Natural killer cell treated with Interleukin-12 subunit alpha and Interleukin-12 subunit beta and Interleukin-15 and Interleukin-18, amount 100 ng/mL, for 72 hours (primary cell): ENCODE data around the gene C1orf198. TPM values are rescaled to one million over a fixed set of nuclear protein-coding genes. Genes with fewer than 3 reads are reported as not detected.

ENCODE experiments used
- ATAC-seq, 2 donors: fragments of 150-1000 bp; cut with Tn5 transposase in 1 of 2; sonication (Bioruptor Pico), chemical (Tn5 transposase) in 1 of 2; 2 replicates each; pipeline ENCODE4 v1.10.0; 2021
- DNase-seq: peaks from one replicate; pipeline ENCODE4 v3.0.0; 2022; ENCODE audit warnings: low spot score
- H3K27ac Mint-ChIP-seq, 2 donors: 1 replicate in 1 of 2; 2 replicates in 1 of 2; pipeline ENCODE4 v1.8.0; 2022; ENCODE audit warnings: mixed read lengths in 2 of 2, mild to moderate bottlenecking in 1 of 2, moderate library complexity in 1 of 2
- H3K27me3 Mint-ChIP-seq, 2 donors: 1 replicate in 1 of 2; 2 replicates in 1 of 2; pipeline ENCODE4 v1.8.0; 2022; ENCODE audit warnings: mixed read lengths in 2 of 2
- H3K36me3 Mint-ChIP-seq: one replicate; pipeline ENCODE4 v1.8.0; 2022; ENCODE audit warnings: mixed read lengths
- H3K4me1 Mint-ChIP-seq, 2 donors: 1 replicate in 1 of 2; 2 replicates in 1 of 2; pipeline ENCODE4 v1.8.0; 2022; ENCODE audit warnings: low read depth in 2 of 2, mixed read lengths in 2 of 2, mild to moderate bottlenecking in 1 of 2
- H3K4me3 Mint-ChIP-seq: one replicate; pipeline ENCODE4 v1.8.0; 2022; ENCODE audit warnings: mixed read lengths
- H3K9me3 Mint-ChIP-seq: 2 replicates; pipeline ENCODE4 v1.8.0; 2022; ENCODE audit warnings: mixed read lengths
- total RNA-seq, 2 donors: library from RNA; stranded (reverse); gene quantifications; one replicate each; pipeline ENCODE4 v1.2.3, GENCODE V29; 2022

C1orf198 gene
- total RNA-seq, 2 donors from 2014 or later: 2.0 to 3.7 TPM

DNA sequence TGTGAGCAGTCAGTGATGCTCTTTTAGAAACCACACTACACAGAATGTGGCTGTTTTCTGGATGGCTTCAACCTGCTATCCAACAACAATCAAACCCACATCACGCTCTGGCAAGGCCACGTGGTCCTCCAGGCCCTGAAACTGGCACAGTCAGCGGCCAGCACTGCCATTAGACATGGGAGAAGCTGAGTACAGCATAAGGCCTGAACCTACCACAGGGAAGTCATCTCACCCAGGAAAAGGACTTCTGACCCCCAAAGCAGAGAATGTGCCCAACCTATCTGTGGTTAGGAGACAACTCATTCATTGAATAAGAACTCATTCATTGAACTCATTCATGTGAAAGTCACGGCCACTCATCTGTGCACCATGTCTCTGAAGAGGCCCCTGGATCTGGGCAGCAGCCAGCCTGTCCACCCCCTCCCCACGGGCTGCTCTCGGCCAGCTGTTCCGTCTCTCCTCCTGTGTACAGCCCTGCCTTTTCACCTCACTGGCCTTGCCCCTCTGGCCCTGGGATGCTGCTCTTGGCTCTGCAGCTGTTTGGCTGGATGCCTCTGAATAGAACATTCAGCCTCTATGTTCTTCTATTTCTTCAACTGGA, 41.1 kb downstream of the C1orf198 start:
- Mint-ChIP-seq H3K4me3 (no peak overlapping the region), H3K27me3 (peaks cover 4 to 16% of the 10 kb centered on the region in 2 donors), H3K4me1 (no peaks in the 10 kb centered on the region), H3K27ac (no peak overlapping the region), H3K9me3 (no peaks in the 10 kb centered on the region), H3K36me3 (no peaks in the 10 kb centered on the region)
- ATAC-seq (peak in 1 of 2 donors; percentile 4), DNase-seq (no peak)

DNA sequence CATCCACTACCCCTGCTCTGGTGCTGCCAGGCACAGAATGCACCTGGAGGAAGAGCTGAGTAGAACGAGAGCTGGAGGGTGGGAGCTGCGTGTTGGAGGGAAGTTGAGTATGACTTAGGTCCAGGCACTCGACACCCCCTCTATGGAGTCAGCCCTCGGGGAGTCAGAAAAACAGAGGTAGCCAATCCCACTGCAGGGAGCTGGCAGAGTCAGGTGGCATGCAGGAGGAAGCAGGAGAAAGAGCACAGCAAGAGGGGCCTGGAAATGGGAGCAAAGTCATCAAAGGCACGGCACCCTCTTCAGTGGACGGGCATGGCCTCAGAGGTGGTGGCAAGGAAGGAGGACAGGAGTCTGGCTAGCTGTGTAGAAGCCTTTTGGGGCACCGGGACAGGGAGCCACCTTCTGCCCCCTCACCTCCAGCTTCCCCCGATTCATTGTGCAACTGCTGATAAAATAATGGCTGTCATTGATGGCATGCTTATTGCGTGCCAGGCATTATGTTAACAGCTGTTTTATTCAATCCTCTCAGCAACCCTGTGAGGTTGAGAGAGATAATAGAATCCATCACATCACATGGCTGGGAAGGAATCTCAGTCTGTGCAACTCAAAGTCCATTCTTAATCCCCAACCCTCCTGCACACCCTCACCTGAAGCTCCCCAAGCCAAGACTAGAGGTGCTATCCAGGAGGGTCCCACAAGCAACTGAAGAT, 42.0 kb downstream of the C1orf198 start:
- Mint-ChIP-seq H3K4me3 (no peak overlapping the region), H3K27me3 (peaks cover 0 to 19% of the 10 kb centered on the region in 2 donors), H3K36me3 (no peaks in the 10 kb centered on the region), H3K9me3 (no peaks in the 10 kb centered on the region), H3K27ac (no peak overlapping the region), H3K4me1 (no peaks in the 10 kb centered on the region)
- DNase-seq (no peak), ATAC-seq (peak; percentile 24 to 46)

DNA sequence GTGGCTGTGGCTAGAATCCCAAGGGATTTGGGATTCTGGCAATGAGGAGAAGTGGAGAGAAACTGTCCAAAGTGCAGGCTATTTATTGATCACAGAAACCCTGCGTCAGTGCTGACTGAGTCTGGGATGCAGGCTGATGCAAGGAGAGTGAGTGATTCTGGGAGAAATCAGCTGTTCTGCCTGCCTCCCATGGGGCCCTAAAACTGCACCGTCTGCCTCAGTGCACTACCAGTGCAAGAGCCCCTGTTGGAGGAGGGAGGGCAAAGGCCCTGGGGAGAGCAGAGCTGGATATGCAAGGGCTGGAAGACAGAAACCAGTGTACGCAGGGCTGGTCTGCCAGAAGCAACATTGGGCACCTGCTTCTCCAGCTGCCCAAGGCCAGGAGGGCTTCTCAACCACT, 42.6 kb downstream of the C1orf198 start:
- no peaks in the 10 kb centered on the region for H3K4me1 Mint-ChIP-seq
- no peak overlapping the region for H3K4me3 Mint-ChIP-seq
- no peak overlapping the region for H3K27ac Mint-ChIP-seq
- no peaks in the 10 kb centered on the region for H3K36me3 Mint-ChIP-seq
- H3K9me3 Mint-ChIP-seq: no peaks in the 10 kb centered on the region
- peaks cover 2 to 20% of the 10 kb centered on the region in 2 donors for H3K27me3 Mint-ChIP-seq
- DNase-seq (no peak), ATAC-seq (peak; percentile 14 to 16)

DNA sequence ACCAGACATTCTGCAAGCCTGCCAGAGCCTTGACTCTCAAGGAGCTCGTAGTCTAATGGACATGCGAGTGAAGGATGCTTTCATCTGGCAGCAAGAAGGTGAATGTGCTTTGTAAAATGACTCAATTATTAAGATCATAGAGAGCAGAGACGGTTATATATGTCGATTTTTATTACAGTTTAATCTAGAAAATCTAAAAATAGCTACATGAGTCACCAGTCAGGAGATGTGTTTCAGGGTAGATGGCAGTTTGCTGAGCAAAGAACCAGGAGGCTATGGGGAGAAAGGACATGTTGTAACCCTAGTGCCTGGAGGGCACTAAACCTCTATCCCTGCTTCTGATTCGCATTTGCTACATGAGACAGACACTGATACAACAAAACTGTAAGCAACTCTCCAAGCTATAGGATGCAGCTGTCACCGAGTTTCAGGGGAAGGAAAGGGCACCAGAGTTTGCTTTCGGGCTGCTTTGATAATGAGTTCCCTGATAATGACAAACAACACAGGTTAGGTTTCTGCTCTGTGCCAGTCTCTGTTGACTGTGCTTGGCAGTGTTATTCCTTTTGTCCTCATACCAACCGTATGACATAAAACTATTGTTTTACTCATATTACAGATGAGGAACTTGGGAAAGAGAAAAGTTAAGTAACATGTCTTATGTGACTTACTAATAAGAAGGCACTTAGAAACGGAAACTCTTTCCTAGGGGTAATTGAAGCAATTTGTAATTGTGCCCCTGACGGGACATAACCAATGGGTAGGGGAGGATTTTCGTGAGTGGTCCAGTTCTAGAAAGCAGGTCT, 43.2 kb downstream of the C1orf198 start:
- H3K4me3 Mint-ChIP-seq: no peak overlapping the region
- peaks cover 3 to 21% of the 10 kb centered on the region in 2 donors for H3K27me3 Mint-ChIP-seq
- H3K36me3 Mint-ChIP-seq: no peaks in the 10 kb centered on the region
- H3K27ac Mint-ChIP-seq: no peak overlapping the region
- no peaks in the 10 kb centered on the region for H3K4me1 Mint-ChIP-seq
- no peak for DNase-seq
- no peak for ATAC-seq
- no peaks in the 10 kb centered on the region for H3K9me3 Mint-ChIP-seq

DNA sequence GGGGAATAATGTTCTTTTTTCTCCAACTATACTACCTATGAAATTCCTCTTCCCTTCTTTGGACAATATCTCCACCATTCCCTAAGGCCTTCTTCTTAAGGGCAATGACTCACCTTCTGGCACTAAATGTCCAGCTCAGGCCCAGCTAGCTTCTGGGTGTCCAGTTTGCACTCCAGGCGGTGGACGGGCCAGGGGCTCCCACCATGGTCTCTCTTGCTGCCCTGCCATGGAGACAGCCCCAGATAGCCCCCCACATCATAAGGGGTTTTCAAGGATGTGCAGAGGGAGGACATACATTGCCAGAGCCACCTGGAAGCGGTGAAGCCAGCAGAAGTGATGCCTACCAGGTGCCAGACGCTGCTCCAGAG, 43.8 kb downstream of the C1orf198 start:
- H3K4me1 Mint-ChIP-seq: no peaks in the 10 kb centered on the region
- no peaks in the 10 kb centered on the region for H3K36me3 Mint-ChIP-seq
- ATAC-seq (no peak), DNase-seq (no peak)
- H3K27me3 Mint-ChIP-seq: peaks cover 3 to 21% of the 10 kb centered on the region in 2 donors
- no peak overlapping the region for H3K27ac Mint-ChIP-seq
- no peak overlapping the region for H3K4me3 Mint-ChIP-seq
- H3K9me3 Mint-ChIP-seq: no peaks in the 10 kb centered on the region

DNA sequence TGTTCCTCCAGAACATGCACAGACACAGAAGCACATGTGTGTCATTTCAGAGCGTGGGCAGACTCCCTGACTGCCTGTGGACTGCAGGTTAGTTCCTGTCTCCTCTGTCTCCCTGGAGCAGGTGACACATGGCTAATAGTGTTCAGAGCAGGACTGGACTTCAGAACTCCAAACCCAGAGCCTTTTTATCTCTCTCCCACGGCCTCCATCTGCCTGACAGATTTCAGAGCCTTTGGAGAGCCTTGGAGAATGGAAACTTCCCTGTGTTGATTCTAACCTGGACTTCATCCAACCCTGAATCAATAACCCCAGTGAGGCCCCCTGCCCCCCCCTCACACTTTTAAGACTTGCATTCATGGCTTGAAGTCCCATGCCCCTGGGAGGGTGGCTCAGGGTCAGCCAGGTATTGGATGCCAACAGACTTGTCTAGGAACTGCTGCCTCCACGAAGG, 44.4 kb downstream of the C1orf198 start:
- Mint-ChIP-seq H3K4me3 (no peak overlapping the region), H3K27ac (no peak overlapping the region), H3K27me3 (peaks cover 3 to 21% of the 10 kb centered on the region in 2 donors), H3K4me1 (no peaks in the 10 kb centered on the region), H3K36me3 (no peaks in the 10 kb centered on the region), H3K9me3 (no peaks in the 10 kb centered on the region)
- ATAC-seq (no peak), DNase-seq (no peak)

DNA sequence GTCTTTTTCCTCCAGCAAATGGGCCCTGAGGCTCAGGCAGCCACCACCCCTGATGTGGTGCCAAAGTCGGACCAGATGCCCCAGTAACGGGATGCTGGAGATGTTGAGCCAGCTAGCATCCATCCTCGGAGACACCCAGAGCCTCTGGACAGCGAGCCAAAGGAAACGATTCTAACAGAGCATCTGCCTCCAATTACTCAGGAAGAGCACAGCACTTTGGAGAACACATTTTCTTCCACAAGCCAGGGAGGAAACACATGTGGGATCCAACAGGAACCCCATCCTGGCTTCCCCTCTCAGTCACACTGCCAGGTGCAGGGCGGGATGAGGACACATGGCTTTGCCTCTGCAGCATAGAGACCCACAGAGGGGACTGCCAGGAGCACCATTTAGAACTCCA, 44.9 kb downstream of the C1orf198 start:
- no peak for ATAC-seq
- DNase-seq: no peak
- H3K27me3 Mint-ChIP-seq: peaks cover 3 to 21% of the 10 kb centered on the region in 2 donors
- no peaks in the 10 kb centered on the region for H3K36me3 Mint-ChIP-seq
- no peak overlapping the region for H3K27ac Mint-ChIP-seq
- no peak overlapping the region for H3K4me3 Mint-ChIP-seq
- H3K4me1 Mint-ChIP-seq: no peaks in the 10 kb centered on the region
- H3K9me3 Mint-ChIP-seq: no peaks in the 10 kb centered on the region

DNA sequence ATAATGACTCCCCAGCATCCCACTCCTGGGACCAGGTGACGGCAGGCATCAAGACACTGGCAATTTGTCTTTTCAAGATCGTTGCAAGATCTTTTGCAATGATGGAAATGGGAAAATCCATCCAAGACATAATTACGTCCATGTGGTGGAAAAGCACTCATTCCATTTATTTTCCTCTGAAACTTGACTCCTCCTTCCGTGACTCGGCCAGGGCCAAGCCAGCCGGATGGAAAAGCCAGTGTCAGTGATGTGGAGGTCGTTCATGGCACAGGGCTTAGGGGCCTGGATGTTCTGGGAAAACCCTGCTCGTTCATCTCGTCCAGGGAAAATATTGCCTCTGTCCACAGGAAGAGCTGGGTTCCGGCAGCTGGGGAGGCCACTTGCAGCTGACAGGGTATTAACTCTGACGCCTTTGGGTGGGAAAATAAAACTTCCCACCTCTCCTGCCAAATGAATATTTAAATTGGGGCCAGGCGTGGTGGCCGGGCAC, 46.2 kb downstream of the C1orf198 start:
- no peak for DNase-seq
- Mint-ChIP-seq H3K27ac (no peak overlapping the region), H3K36me3 (no peaks in the 10 kb centered on the region), H3K27me3 (peaks cover 9 to 28% of the 10 kb centered on the region in 2 donors), H3K9me3 (no peaks in the 10 kb centered on the region), H3K4me1 (no peaks in the 10 kb centered on the region), H3K4me3 (no peak overlapping the region)
- ATAC-seq: no peak

DNA sequence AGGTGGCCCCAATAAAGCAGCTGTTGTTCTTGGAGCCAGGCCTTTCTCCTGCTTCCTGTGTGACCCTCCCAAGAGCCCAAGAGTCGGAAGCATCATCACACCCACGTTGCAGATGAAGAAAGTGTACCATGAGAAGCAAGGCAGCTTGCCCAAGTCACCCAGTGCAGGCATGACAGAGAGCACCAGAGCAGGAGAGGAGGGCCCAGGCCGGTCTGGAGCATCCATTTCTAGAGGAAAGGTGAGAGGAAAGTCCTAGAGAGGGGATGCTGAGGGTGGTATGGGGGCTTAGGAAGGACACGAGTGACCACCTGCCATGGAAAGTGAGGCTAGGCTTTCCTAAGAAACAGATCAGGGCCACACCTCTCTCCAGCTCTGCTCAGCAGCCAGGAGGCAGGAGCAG, 47.0 kb downstream of the C1orf198 start:
- no peaks in the 10 kb centered on the region for H3K4me1 Mint-ChIP-seq
- no peak for DNase-seq
- H3K27me3 Mint-ChIP-seq: peaks cover 9 to 29% of the 10 kb centered on the region in 2 donors
- H3K4me3 Mint-ChIP-seq: no peak overlapping the region
- no peak for ATAC-seq
- no peaks in the 10 kb centered on the region for H3K9me3 Mint-ChIP-seq
- H3K27ac Mint-ChIP-seq: no peak overlapping the region
- H3K36me3 Mint-ChIP-seq: no peaks in the 10 kb centered on the region

DNA sequence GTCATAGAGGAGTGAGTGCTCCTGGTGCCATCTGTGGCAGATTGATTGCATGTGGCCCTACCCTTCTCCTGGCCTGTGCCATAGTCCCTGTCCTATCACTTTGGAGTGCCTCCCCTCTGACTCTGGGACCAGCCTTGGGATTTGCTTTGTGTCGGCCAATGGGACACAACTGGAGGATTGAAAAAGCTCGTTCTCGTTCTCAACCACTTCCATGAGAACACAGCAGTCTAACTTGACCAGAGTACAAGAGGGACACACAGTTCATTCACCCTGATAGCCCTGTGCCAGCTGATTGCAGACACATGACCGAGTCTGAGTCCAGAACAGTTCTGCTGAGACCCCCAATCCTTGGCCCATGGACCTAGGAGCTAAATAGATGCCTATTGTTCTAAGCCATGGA, 47.8 kb downstream of the C1orf198 start:
- Mint-ChIP-seq H3K4me3 (no peak overlapping the region), H3K36me3 (no peaks in the 10 kb centered on the region), H3K4me1 (no peaks in the 10 kb centered on the region), H3K27ac (no peak overlapping the region), H3K9me3 (no peaks in the 10 kb centered on the region), H3K27me3 (peaks cover 10 to 26% of the 10 kb centered on the region in 2 donors)
- DNase-seq (no peak), ATAC-seq (no peak)

DNA sequence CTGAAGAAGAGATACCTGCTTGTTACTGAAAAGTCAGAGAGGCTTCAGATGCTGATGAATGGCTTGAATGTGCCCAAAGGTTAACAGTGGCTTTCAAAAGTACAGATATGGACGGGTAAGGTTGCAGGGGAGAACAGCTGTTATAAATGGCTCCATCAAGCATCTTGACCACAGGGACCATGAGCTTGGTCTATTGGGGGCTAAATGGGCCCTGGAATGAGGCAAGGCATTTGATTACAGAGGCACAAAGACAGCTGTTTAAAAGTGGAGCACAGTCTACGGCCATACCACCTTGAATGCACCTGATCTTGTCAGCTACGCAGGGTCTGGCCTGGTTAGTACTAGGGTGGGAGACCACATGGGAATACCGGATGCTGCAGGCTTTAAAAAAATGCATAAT, 48.3 kb downstream of the C1orf198 start:
- ATAC-seq (no peak), DNase-seq (no peak)
- Mint-ChIP-seq H3K27ac (no peak overlapping the region), H3K4me3 (no peak overlapping the region), H3K36me3 (no peaks in the 10 kb centered on the region), H3K27me3 (peaks cover 13 to 29% of the 10 kb centered on the region in 2 donors), H3K9me3 (no peaks in the 10 kb centered on the region), H3K4me1 (no peaks in the 10 kb centered on the region)

DNA sequence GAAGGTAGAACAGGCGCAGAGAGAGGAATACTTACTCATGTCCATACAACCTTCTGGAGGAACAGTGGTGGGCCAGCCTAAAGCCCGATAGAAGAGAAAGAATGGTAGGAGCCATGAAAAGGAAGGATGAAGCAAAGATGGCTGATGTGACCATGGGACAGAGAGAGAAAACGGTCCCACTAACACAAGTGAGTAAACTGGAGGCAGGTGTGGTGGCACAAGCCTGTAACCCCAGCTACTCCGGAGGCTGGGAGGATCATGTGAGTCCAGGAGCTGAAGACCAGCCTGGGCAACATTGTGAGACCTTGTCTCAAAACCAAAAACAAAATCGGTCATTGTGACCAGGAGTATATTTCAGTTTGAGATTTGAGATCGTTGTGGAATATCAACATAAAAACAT, 49.4 kb downstream of the C1orf198 start:
- H3K4me3 Mint-ChIP-seq: no peak overlapping the region
- H3K27me3 Mint-ChIP-seq: peaks cover 14 to 37% of the 10 kb centered on the region in 2 donors
- peaks cover under 1% of the 10 kb centered on the region for H3K36me3 Mint-ChIP-seq
- peaks cover 1% of the 10 kb centered on the region for H3K9me3 Mint-ChIP-seq
- H3K4me1 Mint-ChIP-seq: no peaks in the 10 kb centered on the region
- no peak for DNase-seq
- no peak for ATAC-seq
- no peak overlapping the region for H3K27ac Mint-ChIP-seq

DNA sequence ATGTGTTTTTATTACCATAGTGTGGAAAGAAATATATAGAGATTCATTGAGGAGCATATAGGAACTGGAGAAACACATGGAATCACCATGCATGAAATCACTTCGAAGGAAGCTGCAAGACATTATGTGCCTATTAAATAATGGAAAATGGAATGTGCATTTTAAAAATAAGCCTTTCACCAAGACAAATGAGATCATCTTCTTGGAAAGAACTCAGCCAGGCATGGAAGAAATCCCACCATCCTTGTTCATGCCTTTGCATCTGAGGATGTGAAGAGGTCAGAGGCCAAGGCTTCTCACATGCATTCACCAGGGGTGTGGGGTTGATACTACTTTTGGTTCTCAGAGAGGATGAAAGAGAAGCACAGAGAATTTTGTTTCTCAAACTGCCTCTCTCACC, 50.0 kb downstream of the C1orf198 start:
- Mint-ChIP-seq H3K4me1 (no peaks in the 10 kb centered on the region), H3K27me3 (peaks cover 17 to 42% of the 10 kb centered on the region in 2 donors), H3K36me3 (peaks cover 6% of the 10 kb centered on the region), H3K9me3 (peaks cover 5% of the 10 kb centered on the region), H3K4me3 (no peak overlapping the region), H3K27ac (no peak overlapping the region)
- DNase-seq (no peak), ATAC-seq (no peak)

DNA sequence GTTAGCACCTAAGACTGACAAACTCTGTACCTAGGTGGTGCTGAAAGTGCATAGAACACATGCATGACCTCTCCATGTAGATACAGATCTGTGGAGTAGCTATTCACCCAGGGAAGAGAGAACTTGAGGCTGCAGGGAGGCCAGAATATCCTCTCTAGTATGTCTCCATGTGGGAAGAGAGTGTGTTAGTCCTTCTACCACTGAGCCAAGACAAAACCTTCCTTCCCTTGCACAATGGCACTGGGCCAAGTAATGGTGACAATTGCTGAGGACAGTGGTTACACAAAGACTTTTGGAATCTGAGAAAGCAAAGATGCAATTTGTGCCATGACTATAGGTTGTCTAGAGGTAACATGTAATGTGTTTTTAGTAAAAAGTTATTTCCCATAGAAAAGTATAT, 52.3 kb downstream of the C1orf198 start:
- Mint-ChIP-seq H3K4me3 (no peak overlapping the region), H3K27ac (no peak overlapping the region), H3K9me3 (peaks cover 11% of the 10 kb centered on the region), H3K27me3 (peaks cover 22 to 45% of the 10 kb centered on the region in 2 donors), H3K36me3 (peaks cover 18% of the 10 kb centered on the region), H3K4me1 (no peaks in the 10 kb centered on the region)
- no peak for ATAC-seq
- no peak for DNase-seq
